ENCODE data around the gene FLOT2. TPM values are rescaled to one million over a fixed set of nuclear protein-coding genes. Genes with fewer than 3 reads are reported as not detected.
"Not testable (repeated sequence)": the region's sequence is repeated elsewhere in the genome, so short reads cannot be mapped to it uniquely, and the experiment has no call there.

Gene FLOT2
- polyA plus RNA-seq, 2 of the 4 experiments (the other 2 are of a cell fraction), result 66.4 to 78.6 TPM

- H3K27ac ChIP-seq, result peak overlapping the region; percentile 87 to 97; a peak in 4 of 6 replicates
- WGBS (ENCODE audit: missing lambda C conversion rate), result 54% methylated on average over 3 of the region's 3 CpGs
- no peak for TF ChIP-seq TFCP2L1 (CRISPR knock-in tag; IDR thresholded peaks at IDR 0.05)
- TF ChIP-seq SREBF2 (IDR thresholded peaks at IDR 0.05), result no peak
- TF ChIP-seq MAFK (IDR thresholded peaks at IDR 0.05; ENCODE audit: partially characterized antibody), result no peak
- no peak for TF ChIP-seq E2F6 (IDR thresholded peaks at IDR 0.05; ENCODE audit: borderline replicate concordance, low read depth)
- no peak for TF ChIP-seq FOXS1 (CRISPR knock-in tag; IDR thresholded peaks at IDR 0.05)
- TF ChIP-seq CBX2 (IDR thresholded peaks at IDR 0.05; ENCODE audit: borderline replicate concordance, low read depth), result no peak
- no peak for TF ChIP-seq RFX5 (IDR thresholded peaks at IDR 0.05)
- TF ChIP-seq RNF2 (IDR thresholded peaks at IDR 0.05; ENCODE audit: borderline replicate concordance, low read depth), result no peak
- TF ChIP-seq EP300 (IDR thresholded peaks at IDR 0.05), result no peak
- no peak for TF ChIP-seq BCL3 (IDR thresholded peaks at IDR 0.05)
- no peak for TF ChIP-seq ZFP36 (IDR thresholded peaks at IDR 0.05; ENCODE audit: borderline replicate concordance, partially characterized antibody)
- no peak for TF ChIP-seq HOXA7 (CRISPR knock-in tag; IDR thresholded peaks at IDR 0.05)
- TF ChIP-seq HEYL (CRISPR knock-in tag; IDR thresholded peaks at IDR 0.05), result no peak
- H3K4me3 ChIP-seq, result peak overlapping the region; percentile 70
- H3K4me1 ChIP-seq, result peaks cover 19% of the 10 kb centered on the region
- FAIRE-seq (no peak), DNase-seq (ENCODE audit: low read depth in 1 of 2, low spot score in 1 of 2) (no peak), ATAC-seq (peak in 1 of 2 experiments; percentile 4; a peak in 2 of 6 replicates)
- CTCF ChIA-PET, result interaction anchor here (0.8 to 34.7 kb wide), 13 partner anchors 7 to 169 kb away, joined by 3 to 685 read pairs (median 20); partner anchors contain the start of genes DHRS13, NEK8 and TLCD1
- POLR2A ChIA-PET, result interaction anchor here (1.4 to 2.0 kb wide), 2 partner anchors 14 to 56 kb away, joined by 5 read pairs; partner anchors contain the start of gene PHF12
- no peaks in the 10 kb centered on the region for H3K9me3 ChIP-seq
- peak overlapping the region; percentile 84 for H3K4me2 ChIP-seq
Measured at GRCh38 chr17:28895794-28896447, 1.6 kb downstream of the FLOT2 start.

DNA sequence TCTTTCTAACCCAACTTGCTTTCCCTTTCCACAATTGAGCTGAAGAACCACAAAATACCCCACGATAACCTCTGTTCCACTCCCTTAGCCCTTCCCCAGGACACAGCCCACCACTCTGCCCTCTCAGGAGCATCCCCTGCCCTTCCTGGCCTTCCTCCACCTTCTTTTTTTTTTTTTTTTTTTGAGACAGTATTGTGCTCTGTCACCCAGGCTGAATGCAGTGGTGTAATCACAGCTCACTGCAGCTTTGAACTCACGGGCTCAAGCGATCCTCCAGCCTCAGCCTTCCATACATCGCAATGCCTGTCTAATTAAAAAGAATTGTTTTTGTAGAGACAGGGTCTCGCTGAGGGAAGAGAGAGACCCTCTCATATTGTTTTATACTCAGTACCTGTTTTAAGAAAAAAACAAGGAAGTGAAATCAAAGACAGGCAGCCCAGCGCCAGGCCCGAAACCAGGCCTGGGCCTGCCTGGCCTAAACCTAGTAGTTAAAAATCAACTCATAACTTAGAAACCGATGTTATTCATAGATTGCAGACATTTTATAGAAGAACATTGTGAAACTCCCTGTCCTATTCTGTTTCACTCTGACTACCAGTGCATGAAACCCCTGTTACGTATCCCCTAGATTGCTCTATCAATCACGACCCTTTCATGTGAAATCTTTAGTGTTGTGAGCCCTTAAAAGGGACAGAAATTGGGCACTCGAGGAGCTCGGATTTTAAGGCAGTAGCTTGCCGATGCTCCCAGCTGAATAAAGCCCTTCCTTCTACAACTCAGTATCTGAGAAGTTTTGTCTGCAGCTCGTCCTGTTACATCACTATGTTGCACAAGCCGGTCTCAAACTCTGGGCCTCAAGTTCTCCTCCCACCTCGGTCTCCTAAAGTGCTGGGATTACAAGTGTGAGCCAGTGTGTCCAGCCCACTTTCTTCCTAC, 4.0 kb downstream of the FLOT2 start:
- not testable (repeated sequence) for H3K9me3 ChIP-seq; ATAC-seq; FAIRE-seq; H3K4me2 ChIP-seq; H3K27ac ChIP-seq; DNase-seq (ENCODE audit: low read depth in 1 of 2, low spot score in 1 of 2); H3K4me3 ChIP-seq
- whole genome bisulfite sequencing (ENCODE audit: missing lambda C conversion rate), result 90% methylated on average over 16 of the region's 16 CpGs
- CTCF ChIA-PET, result interaction anchor here (0.5 to 12.7 kb wide), 9 partner anchors 9 to 166 kb away, joined by 3 to 111 read pairs (median 3); partner anchors contain the start of genes DHRS13, NEK8 and TLCD1
- peaks cover 19% of the 10 kb centered on the region for H3K4me1 ChIP-seq
- POLR2A ChIA-PET, result interaction anchor here (1.5 kb wide), 1 partner anchor 174 kb away, joined by 8 read pairs; the partner anchor contains the start of gene RPL23A

DNA sequence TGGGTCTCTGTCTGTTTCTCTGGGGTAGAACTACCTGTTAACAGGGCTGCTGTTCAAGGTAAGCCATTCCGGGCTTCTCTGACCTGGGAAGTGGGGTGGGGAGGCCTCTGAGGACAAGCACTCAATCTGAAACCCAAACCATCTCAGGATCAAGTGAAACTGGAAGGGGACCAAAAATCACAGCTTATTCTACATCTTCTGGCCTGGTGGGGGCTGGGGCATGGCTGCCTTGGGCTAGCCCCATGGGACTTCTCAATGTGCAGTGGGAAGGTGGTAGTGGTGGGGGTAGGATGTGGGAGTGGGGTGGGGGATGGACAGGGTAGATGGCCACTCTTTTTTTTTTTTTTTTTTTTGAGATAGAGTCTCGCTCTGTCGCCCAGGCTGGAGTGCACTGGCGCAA, 5.5 kb downstream of the FLOT2 start:
- no peak for FAIRE-seq
- DNase-seq (ENCODE audit: low read depth in 1 of 2, low spot score in 1 of 2), result no peak
- H3K4me2 ChIP-seq, result no peak overlapping the region
- POLR2A ChIA-PET, result no interaction called here
- H3K9me3 ChIP-seq, result no peaks in the 10 kb centered on the region
- ATAC-seq, result no peak
- no peak overlapping the region for H3K27ac ChIP-seq
- peaks cover 12% of the 10 kb centered on the region for H3K4me1 ChIP-seq
- H3K4me3 ChIP-seq, result no peak overlapping the region
- WGBS (ENCODE audit: missing lambda C conversion rate), result 98% methylated on average over 4 of the region's 4 CpGs
- CTCF ChIA-PET, result interaction anchor here (0.6 to 9.9 kb wide), 8 partner anchors 10 to 257 kb away, joined by 3 to 54 read pairs (median 10); partner anchors contain the start of gene DHRS13
- no peak for TF ChIP-seq RCOR1 (IDR thresholded peaks at IDR 0.05; ENCODE audit: low read depth, low read length)
- no peak for TF ChIP-seq MYC (IDR thresholded peaks at IDR 0.05; ENCODE audit: borderline replicate concordance, low read length)
- TF ChIP-seq PBX3 (IDR thresholded peaks at IDR 0.05), result no peak
- no peak for TF ChIP-seq SREBF2 (IDR thresholded peaks at IDR 0.05)
- no peak for TF ChIP-seq ZSCAN20 (CRISPR knock-in tag; IDR thresholded peaks at IDR 0.05)
- TF ChIP-seq HMGXB4 (CRISPR knock-in tag; IDR thresholded peaks at IDR 0.05; ENCODE audit: borderline replicate concordance), result no peak
- TF ChIP-seq HOXB5 (CRISPR knock-in tag; IDR thresholded peaks at IDR 0.05), result no peak
- no peak for TF ChIP-seq NFE2L2 (conservative IDR thresholded peaks at IDR 0.05; ENCODE audit: low read length)
- TF ChIP-seq HOXB13 (CRISPR knock-in tag; IDR thresholded peaks at IDR 0.05; ENCODE audit: low read depth), result no peak
- no peak for TF ChIP-seq ATOH8 (CRISPR knock-in tag; IDR thresholded peaks at IDR 0.05; ENCODE audit: low read depth)
- TF ChIP-seq POLR2A (IDR thresholded peaks at IDR 0.05; ENCODE audit: low read length), result no peak

Data from A549 (cell line).